PC-9 (cell line): Measurements from ENCODE around the gene TES. TPM values are rescaled to one million over a fixed set of nuclear protein-coding genes. Genes with fewer than 3 reads are reported as not detected.

Experiments
- BruUV-seq: library from RNA; stranded (reverse); fragments of 400-500 nt; replicated peaks from 2 replicates; lab custom pipeline; 2021; lab: Mats Ljungman, UMichigan
- CTCF ChIA-PET: fragments of 300-600 bp; sonication (Branson Sonifier 250); formaldehyde crosslinking; loops from one replicate; lab custom pipeline; 2022; ENCODE audit warnings: antibody characterized with exemption; lab: Charles Lee
- POLR2A ChIA-PET: fragments of 300-600 bp; sonication (Branson Sonifier 250); formaldehyde crosslinking; loops from one replicate; lab custom pipeline; 2022; ENCODE audit warnings: antibody characterized with exemption; ENCODE audit not compliant: unreplicated experiment; lab: Charles Lee
- DNase-seq, 2 experiments: peaks; one replicate each; pipeline versions ENCODE4 v3.0.0 to v3.0.0-alpha.2; 2015 to 2022; ENCODE audit warnings: mixed read lengths in 1 of 2
- H2AFZ ChIP-seq: fragments of 200-600 bp; sonication (generic); 2 replicates; pipeline ENCODE4 v1.8.1; 2017; ENCODE audit warnings: antibody characterized with exemption
- H3F3A ChIP-seq: fragments of 200-600 bp; sonication (generic); 2 replicates; pipeline ENCODE4 v1.8.1; 2017; ENCODE audit warnings: antibody characterized with exemption, mild to moderate bottlenecking, low read depth; ENCODE audit not compliant: insufficient read depth
- H3K27ac ChIP-seq: fragments of 200-600 bp; sonication (generic); 2 replicates; pipeline ENCODE4 v1.6.1; 2016; ENCODE audit warnings: mixed run types
- H3K27me3 ChIP-seq: fragments of 200-600 bp; sonication (generic); 2 replicates; pipeline ENCODE4 v1.6.1; 2016; ENCODE audit warnings: low read depth, mixed run types; ENCODE audit not compliant: insufficient read depth
- H3K36me3 ChIP-seq: fragments of 200-600 bp; sonication (generic); 2 replicates; pipeline ENCODE4 v1.6.1; 2016; ENCODE audit warnings: low read depth, mixed run types
- H3K4me1 ChIP-seq: fragments of 200-600 bp; sonication (generic); replicated peaks from 2 replicates; pipeline ENCODE4 v1.6.1; 2016; ENCODE audit warnings: mixed run types; ENCODE audit not compliant: insufficient read depth
- H3K4me2 ChIP-seq: fragments of 200-600 bp; sonication (generic); 2 replicates; pipeline ENCODE4 v1.6.1; 2017; ENCODE audit warnings: mixed run types
- H3K4me3 ChIP-seq: fragments of 200-600 bp; sonication (generic); 2 replicates; pipeline ENCODE4 v1.6.1; 2016; ENCODE audit warnings: mixed run types
- H3K79me2 ChIP-seq: fragments of 200-600 bp; sonication (generic); 2 replicates; pipeline ENCODE4 v1.6.1; 2017; ENCODE audit warnings: low read depth, mixed run types
- H3K9me2 ChIP-seq: fragments of 200-600 bp; sonication (generic); 2 replicates; pipeline ENCODE4 v1.8.1; 2017; ENCODE audit warnings: mild to moderate bottlenecking; ENCODE audit not compliant: insufficient read depth
- H3K9me3 ChIP-seq: fragments of 200-600 bp; sonication (generic); 2 replicates; pipeline ENCODE4 v1.8.1; 2016; ENCODE audit warnings: low read depth; ENCODE audit not compliant: insufficient read depth
- H4K20me1 ChIP-seq: fragments of 200-600 bp; sonication (generic); 2 replicates; pipeline ENCODE4 v1.8.1; 2017; ENCODE audit not compliant: insufficient read depth
- EZH2 ChIP-seq: fragments of 200-600 bp; sonication (generic); IDR thresholded peaks from 2 replicates; pipeline ENCODE4 v1.8.0; 2017; ENCODE audit warnings: antibody characterized with exemption, low read depth
- intact Hi-C: fragments of 100-400 bp; cut with micrococcal nuclease; formaldehyde crosslinking; loops from one replicate; pipeline ENCODE4 v1.10.0; 2022; ENCODE audit not compliant: unreplicated experiment
- total RNA-seq: library from RNA; stranded (reverse); gene quantifications from 2 replicates; pipeline ENCODE4 v1.2.3, GENCODE V29; 2021
- TF ChIP-seq, protein P1 (sequence below): fragments of 200-600 bp; sonication (generic); conservative IDR thresholded peaks from 2 replicates; pipeline ENCODE4 v1.6.1; 2017; ENCODE audit warnings: mixed run types, antibody characterized with exemption, mild to moderate bottlenecking, moderate library complexity

Gene TES
- total RNA-seq, 1 experiment from 2014 or later, result 210 TPM

DNA sequence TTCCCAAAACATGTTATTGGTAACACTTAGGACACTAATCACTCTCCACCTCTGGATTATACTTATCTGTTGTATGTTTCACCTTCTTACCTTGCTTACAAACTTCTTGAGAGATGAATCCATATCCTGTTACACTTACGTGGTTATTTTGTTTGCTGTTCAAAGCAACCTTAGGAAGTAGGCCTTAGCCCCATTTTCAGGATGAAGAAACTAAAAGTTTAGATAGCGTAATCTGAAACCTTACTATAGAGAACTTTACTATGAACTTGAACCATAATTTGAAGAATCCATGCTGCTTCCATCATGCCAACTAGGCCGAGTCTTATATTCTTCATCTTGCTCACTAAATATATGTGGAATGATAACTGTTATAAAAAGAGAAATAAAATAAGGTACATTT lies 4.6 kb downstream of the TES start:
- Histone ChIP-seq H3K4me1 (peaks cover 74% of the 10 kb centered on the region), H3K27me3 (no peaks in the 10 kb centered on the region), H3K79me2 (peaks cover 86% of the 10 kb centered on the region), H3K27ac (no peak overlapping the region), H2AFZ (no peak overlapping the region), H3K9me3 (peaks cover 3% of the 10 kb centered on the region; the same call in 1 of the 2 replicates), H3F3A (peaks cover 49% of the 10 kb centered on the region), H3K36me3 (peaks cover 32% of the 10 kb centered on the region; the same call in 1 of the 2 replicates), H3K4me2 (peak overlapping the region; percentile 79), H4K20me1 (peaks cover 31% of the 10 kb centered on the region), H3K9me2 (no peaks in the 10 kb centered on the region), H3K4me3 (no peak overlapping the region)
- no TSS peak for BruUV-seq
- ChIA-PET CTCF (no interaction called here), POLR2A (no interaction called here)
- no peak for DNase-seq
- intact Hi-C loops, result no loop called here
- TF ChIP-seq, protein P1, sequence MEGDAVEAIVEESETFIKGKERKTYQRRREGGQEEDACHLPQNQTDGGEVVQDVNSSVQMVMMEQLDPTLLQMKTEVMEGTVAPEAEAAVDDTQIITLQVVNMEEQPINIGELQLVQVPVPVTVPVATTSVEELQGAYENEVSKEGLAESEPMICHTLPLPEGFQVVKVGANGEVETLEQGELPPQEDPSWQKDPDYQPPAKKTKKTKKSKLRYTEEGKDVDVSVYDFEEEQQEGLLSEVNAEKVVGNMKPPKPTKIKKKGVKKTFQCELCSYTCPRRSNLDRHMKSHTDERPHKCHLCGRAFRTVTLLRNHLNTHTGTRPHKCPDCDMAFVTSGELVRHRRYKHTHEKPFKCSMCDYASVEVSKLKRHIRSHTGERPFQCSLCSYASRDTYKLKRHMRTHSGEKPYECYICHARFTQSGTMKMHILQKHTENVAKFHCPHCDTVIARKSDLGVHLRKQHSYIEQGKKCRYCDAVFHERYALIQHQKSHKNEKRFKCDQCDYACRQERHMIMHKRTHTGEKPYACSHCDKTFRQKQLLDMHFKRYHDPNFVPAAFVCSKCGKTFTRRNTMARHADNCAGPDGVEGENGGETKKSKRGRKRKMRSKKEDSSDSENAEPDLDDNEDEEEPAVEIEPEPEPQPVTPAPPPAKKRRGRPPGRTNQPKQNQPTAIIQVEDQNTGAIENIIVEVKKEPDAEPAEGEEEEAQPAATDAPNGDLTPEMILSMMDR, result no peak
- TF ChIP-seq EZH2, result no peak

DNA sequence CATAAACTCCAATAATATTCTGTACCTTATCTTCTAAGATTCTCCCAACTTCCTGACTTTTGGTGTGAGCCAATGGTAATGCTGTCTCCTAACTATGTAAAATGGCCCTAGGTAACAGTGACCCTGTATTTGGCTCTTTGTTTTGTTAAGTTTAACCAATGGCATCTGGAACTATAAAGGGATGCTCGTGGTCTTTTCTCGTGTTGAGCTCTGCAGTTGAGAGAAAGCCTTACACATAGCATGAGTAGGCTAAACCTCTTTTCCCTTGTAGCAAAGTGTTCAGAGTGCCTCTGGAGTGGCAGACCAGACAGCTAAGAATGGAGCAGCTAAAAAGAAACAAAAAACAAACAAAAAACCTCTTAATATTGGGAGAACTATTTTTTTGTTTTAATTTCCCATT lies 5.2 kb downstream of the TES start:
- peaks cover 92% of the 10 kb centered on the region for H3K79me2 ChIP-seq
- ChIA-PET CTCF (no interaction called here), POLR2A (interaction anchor here (0.6 to 0.7 kb wide), 2 partner anchors 10 to 55 kb away, joined by 3 read pairs; no protein-coding TSS in a partner anchor)
- H3K4me3 ChIP-seq, result no peak overlapping the region
- DNase-seq, result no peak
- H3K36me3 ChIP-seq, result peaks cover 38% of the 10 kb centered on the region
- H3F3A ChIP-seq, result peaks cover 47% of the 10 kb centered on the region
- BruUV-seq, result no TSS peak
- peaks cover 3% of the 10 kb centered on the region; the same call in 1 of the 2 replicates for H3K9me3 ChIP-seq
- peak overlapping the region; percentile 74; the same call in 1 of the 2 replicates for H3K4me2 ChIP-seq
- intact Hi-C loops, result no loop called here
- no peak overlapping the region for H3K27ac ChIP-seq
- H4K20me1 ChIP-seq, result peaks cover 37% of the 10 kb centered on the region
- no peak overlapping the region for H2AFZ ChIP-seq
- no peaks in the 10 kb centered on the region for H3K9me2 ChIP-seq
- peaks cover 79% of the 10 kb centered on the region for H3K4me1 ChIP-seq
- no peaks in the 10 kb centered on the region for H3K27me3 ChIP-seq
- TF ChIP-seq, protein P1, result no peak
- TF ChIP-seq EZH2, result no peak

DNA sequence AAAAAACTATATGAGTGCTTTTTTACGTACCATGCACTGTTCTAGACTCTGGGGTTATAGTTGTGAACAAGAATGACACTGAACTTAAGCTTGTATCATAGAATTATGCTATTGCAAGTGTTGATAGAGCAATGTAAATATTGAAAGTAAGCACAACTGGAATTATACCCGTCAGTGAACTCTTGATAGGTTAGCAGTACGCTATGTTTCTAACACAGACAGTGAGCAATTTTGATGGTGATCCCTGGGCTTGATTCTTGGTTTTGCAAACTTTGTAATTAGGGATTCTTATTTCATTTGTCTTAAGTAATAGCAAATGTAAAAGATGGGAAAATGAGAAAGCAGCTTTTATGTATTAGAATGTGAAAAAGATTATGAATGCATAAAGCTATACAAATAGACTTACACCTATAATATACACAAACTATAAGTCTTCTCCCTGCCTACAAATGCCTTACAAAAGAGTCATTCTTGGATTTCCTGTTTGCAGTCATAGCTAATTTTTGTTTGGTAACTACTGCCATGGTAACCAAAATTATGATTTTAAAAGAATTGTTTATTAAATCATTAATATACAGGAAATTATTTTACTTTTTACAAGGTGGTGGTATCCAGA lies 6.7 kb downstream of the TES start:
- Histone ChIP-seq H2AFZ (no peak overlapping the region), H3K4me3 (peak overlapping the region; percentile 38), H3K36me3 (peaks cover 39% of the 10 kb centered on the region), H3K4me2 (peak overlapping the region; percentile 74), H3K9me2 (no peaks in the 10 kb centered on the region), H3F3A (peaks cover 35% of the 10 kb centered on the region), H3K79me2 (peaks cover 93% of the 10 kb centered on the region), H3K27me3 (no peaks in the 10 kb centered on the region), H3K27ac (peak overlapping the region; percentile 88), H3K9me3 (peaks cover 3% of the 10 kb centered on the region), H4K20me1 (peaks cover 46% of the 10 kb centered on the region), H3K4me1 (peaks cover 81% of the 10 kb centered on the region)
- DNase-seq, result peak in 1 of 2 experiments; percentile 78
- ChIA-PET POLR2A (interaction anchor here (0.6 kb wide), 1 partner anchor 640 kb away, joined by 3 read pairs; no protein-coding TSS in a partner anchor), CTCF (interaction anchor here (0.5 to 1.4 kb wide), 3 partner anchors 19 to 24 kb away, joined by 3 to 6 read pairs (median 5); no protein-coding TSS in a partner anchor)
- no TSS peak for BruUV-seq
- TF ChIP-seq EZH2, result no peak
- TF ChIP-seq, protein P1, result no peak
- intact Hi-C loops, result no loop called here
